Activated naive CD8-positive, alpha-beta T cell treated with anti-CD3 and anti-CD28 coated beads for 36 hours (primary cell): ENCODE measurements around the gene MAP3K12. TPM values are rescaled to one million over a fixed set of nuclear protein-coding genes. Genes with fewer than 3 reads are reported as not detected.
"Not testable (repeated sequence)": the region's sequence is repeated elsewhere in the genome, so short reads cannot be mapped to it uniquely, and the experiment has no call there.

Source experiments
- DNase-seq: peaks from one replicate; pipeline ENCODE4 v3.0.0; 2021
- H3K27ac Mint-ChIP-seq: one replicate; pipeline ENCODE4 v1.8.0; 2022; ENCODE audit warnings: mild to moderate bottlenecking, moderate library complexity, mixed read lengths
- H3K27me3 Mint-ChIP-seq: one replicate; pipeline ENCODE4 v1.8.0; 2022; ENCODE audit warnings: mild to moderate bottlenecking, mixed read lengths
- H3K36me3 Mint-ChIP-seq: one replicate; pipeline ENCODE4 v1.8.0; 2021; ENCODE audit warnings: mild to moderate bottlenecking, mixed read lengths
- H3K4me1 Mint-ChIP-seq: one replicate; pipeline ENCODE4 v1.8.0; 2021; ENCODE audit warnings: mixed read lengths
- H3K4me3 Mint-ChIP-seq: one replicate; pipeline ENCODE4 v1.8.0; 2022; ENCODE audit warnings: mild to moderate bottlenecking, moderate library complexity, mixed read lengths
- H3K9me3 Mint-ChIP-seq: one replicate; pipeline ENCODE4 v1.8.0; 2022; ENCODE audit warnings: mixed read lengths
- total RNA-seq, 2 experiments: library from RNA; stranded (reverse); gene quantifications; one replicate each; pipeline ENCODE4 v1.2.3, GENCODE V29; 2021

MAP3K12 gene
- total RNA-seq, 2 experiments from 2014 or later: 8.4 to 8.7 TPM

- Mint-ChIP-seq H3K27me3 (no peaks in the 10 kb centered on the region), H3K4me1 (peaks cover 19% of the 10 kb centered on the region), H3K27ac (peak overlapping the region; percentile 67), H3K4me3 (no peak overlapping the region), H3K36me3 (peaks cover 13% of the 10 kb centered on the region), H3K9me3 (no peaks in the 10 kb centered on the region)
- DNase-seq: no peak
Measured at GRCh38 chr12:53486736-53487487, 12.3 kb downstream of the MAP3K12 start.

GRCh38 chr12:53485955-53486735, 13.1 kb downstream of the MAP3K12 start:
- no peaks in the 10 kb centered on the region for H3K27me3 Mint-ChIP-seq
- DNase-seq: no peak
- peaks cover 19% of the 10 kb centered on the region for H3K4me1 Mint-ChIP-seq
- H3K36me3 Mint-ChIP-seq: peaks cover 18% of the 10 kb centered on the region
- H3K27ac Mint-ChIP-seq: peak overlapping the region; percentile 67
- H3K9me3 Mint-ChIP-seq: no peaks in the 10 kb centered on the region
- no peak overlapping the region for H3K4me3 Mint-ChIP-seq

GRCh38 chr12:53484686-53485575, 14.3 kb downstream of the MAP3K12 start:
- DNase-seq: no peak
- H3K36me3 Mint-ChIP-seq: peaks cover 18% of the 10 kb centered on the region
- H3K4me1 Mint-ChIP-seq: peaks cover 21% of the 10 kb centered on the region
- no peaks in the 10 kb centered on the region for H3K27me3 Mint-ChIP-seq
- peak overlapping the region; percentile 25 for H3K27ac Mint-ChIP-seq
- H3K9me3 Mint-ChIP-seq: no peaks in the 10 kb centered on the region
- no peak overlapping the region for H3K4me3 Mint-ChIP-seq

- H3K27me3 Mint-ChIP-seq: no peaks in the 10 kb centered on the region
- H3K9me3 Mint-ChIP-seq: no peaks in the 10 kb centered on the region
- H3K4me1 Mint-ChIP-seq: peaks cover 21% of the 10 kb centered on the region
- H3K36me3 Mint-ChIP-seq: peaks cover 25% of the 10 kb centered on the region
- no peak overlapping the region for H3K4me3 Mint-ChIP-seq
- H3K27ac Mint-ChIP-seq: peak overlapping the region; percentile 4
- no peak for DNase-seq
Measured at GRCh38 chr12:53483979-53484377, 15.3 kb downstream of the MAP3K12 start.

GRCh38 chr12:53483225-53483978, 15.9 kb downstream of the MAP3K12 start:
- Mint-ChIP-seq H3K27me3 (no peaks in the 10 kb centered on the region), H3K27ac (peak overlapping the region; percentile 4), H3K4me1 (peaks cover 27% of the 10 kb centered on the region), H3K9me3 (no peaks in the 10 kb centered on the region), H3K36me3 (peaks cover 25% of the 10 kb centered on the region), H3K4me3 (no peak overlapping the region)
- DNase-seq: no peak

- H3K27me3 Mint-ChIP-seq: no peaks in the 10 kb centered on the region
- H3K9me3 Mint-ChIP-seq: no peaks in the 10 kb centered on the region
- DNase-seq: no peak
- no peak overlapping the region for H3K4me3 Mint-ChIP-seq
- H3K4me1 Mint-ChIP-seq: peaks cover 29% of the 10 kb centered on the region
- H3K36me3 Mint-ChIP-seq: peaks cover 23% of the 10 kb centered on the region
- peak overlapping the region; percentile 70 for H3K27ac Mint-ChIP-seq
Measured at GRCh38 chr12:53482626-53483168, 16.6 kb downstream of the MAP3K12 start.

- no peak for DNase-seq
- peaks cover 29% of the 10 kb centered on the region for H3K4me1 Mint-ChIP-seq
- H3K4me3 Mint-ChIP-seq: no peak overlapping the region
- H3K9me3 Mint-ChIP-seq: no peaks in the 10 kb centered on the region
- H3K36me3 Mint-ChIP-seq: peaks cover 24% of the 10 kb centered on the region
- no peaks in the 10 kb centered on the region for H3K27me3 Mint-ChIP-seq
- peak overlapping the region; percentile 70 for H3K27ac Mint-ChIP-seq
Measured at GRCh38 chr12:53481939-53482586, 17.2 kb downstream of the MAP3K12 start.

- not testable (repeated sequence) for H3K9me3 Mint-ChIP-seq, DNase-seq, H3K27me3 Mint-ChIP-seq, H3K4me3 Mint-ChIP-seq
- Mint-ChIP-seq H3K36me3 (peaks cover 30% of the 10 kb centered on the region), H3K4me1 (peaks cover 31% of the 10 kb centered on the region), H3K27ac (peak overlapping the region; percentile 70)
Measured at GRCh38 chr12:53481458-53481857, 17.8 kb downstream of the MAP3K12 start.

- no peak for DNase-seq
- H3K36me3 Mint-ChIP-seq: peaks cover 30% of the 10 kb centered on the region
- H3K27me3 Mint-ChIP-seq: no peaks in the 10 kb centered on the region
- H3K4me3 Mint-ChIP-seq: no peak overlapping the region
- H3K9me3 Mint-ChIP-seq: no peaks in the 10 kb centered on the region
- H3K4me1 Mint-ChIP-seq: peaks cover 34% of the 10 kb centered on the region
- no peak overlapping the region for H3K27ac Mint-ChIP-seq
Measured at GRCh38 chr12:53480491-53481442, 18.5 kb downstream of the MAP3K12 start.

GRCh38 chr12:53479331-53479730, 19.9 kb downstream of the MAP3K12 start:
- Mint-ChIP-seq H3K4me3 (no peak overlapping the region), H3K9me3 (no peaks in the 10 kb centered on the region), H3K27ac (peak overlapping the region; percentile 69), H3K27me3 (no peaks in the 10 kb centered on the region), H3K4me1 (peaks cover 42% of the 10 kb centered on the region), H3K36me3 (peaks cover 38% of the 10 kb centered on the region)
- DNase-seq: no peak

GRCh38 chr12:53478865-53479264, 20.4 kb downstream of the MAP3K12 start:
- Mint-ChIP-seq H3K4me1 (peaks cover 45% of the 10 kb centered on the region), H3K9me3 (no peaks in the 10 kb centered on the region), H3K36me3 (peaks cover 41% of the 10 kb centered on the region), H3K27me3 (no peaks in the 10 kb centered on the region), H3K4me3 (no peak overlapping the region), H3K27ac (peak overlapping the region; percentile 69)
- no peak for DNase-seq

- H3K9me3 Mint-ChIP-seq: no peaks in the 10 kb centered on the region
- H3K27ac Mint-ChIP-seq: peak overlapping the region; percentile 42
Measured at GRCh38 chr12:53476769-53477209, 22.5 kb downstream of the MAP3K12 start.

GRCh38 chr12:53474819-53475218, 24.4 kb downstream of the MAP3K12 start:
- H3K4me1 Mint-ChIP-seq: peaks cover 67% of the 10 kb centered on the region
- peak overlapping the region; percentile 47 for H3K4me3 Mint-ChIP-seq
- no peaks in the 10 kb centered on the region for H3K27me3 Mint-ChIP-seq
- no peak for DNase-seq
- H3K9me3 Mint-ChIP-seq: no peaks in the 10 kb centered on the region
- H3K36me3 Mint-ChIP-seq: peaks cover 51% of the 10 kb centered on the region
- peak overlapping the region; percentile 85 for H3K27ac Mint-ChIP-seq

More at GRCh38 chr12:53476769-53477209, 22.5 kb downstream of the MAP3K12 start:
- Mint-ChIP-seq H3K36me3 (peaks cover 45% of the 10 kb centered on the region), H3K27me3 (no peaks in the 10 kb centered on the region), H3K4me3 (no peak overlapping the region), H3K4me1 (peaks cover 60% of the 10 kb centered on the region)
- DNase-seq: no peak
